GM23338 (cell line): ENCODE data around the gene ZNRD2.

Experiments used
- CREB1 ChIP-seq: fragments of 250-450 bp; sonication (Bioruptor Pico); IDR thresholded peaks from 2 replicates; pipeline ENCODE4 v1.5.0; 2020; ENCODE audit warnings: low read depth, mild to moderate bottlenecking, moderate library complexity
- ETS1 ChIP-seq: IDR thresholded peaks from 2 replicates; pipeline ENCODE4 v1.6.1; 2016; ENCODE audit warnings: antibody characterized with exemption
- EZH2 ChIP-seq: fragments of 200-600 bp; sonication (generic); IDR thresholded peaks from one replicate; pipeline ENCODE4 v1.8.0; 2017; ENCODE audit warnings: antibody characterized with exemption, mild to moderate bottlenecking, low read depth; ENCODE audit not compliant: unreplicated experiment
- EZH2phosphoT487 ChIP-seq: fragments of 200-600 bp; sonication (generic); IDR thresholded peaks from one replicate; pipeline ENCODE4 v1.8.1; 2018; ENCODE audit warnings: antibody characterized with exemption; ENCODE audit not compliant: unreplicated experiment
- JUNB ChIP-seq: IDR thresholded peaks from one replicate; pipeline ENCODE4 v1.6.1; 2016; ENCODE audit warnings: antibody characterized with exemption; ENCODE audit not compliant: unreplicated experiment
- NANOG ChIP-seq: IDR thresholded peaks from 2 replicates; pipeline ENCODE4 v1.6.1; 2016; ENCODE audit warnings: antibody characterized with exemption, borderline replicate concordance
- POLR2AphosphoS5 ChIP-seq: IDR thresholded peaks from 2 replicates; pipeline ENCODE4 v1.6.1; 2016; ENCODE audit warnings: antibody characterized with exemption, low read depth
- ZNF114 ChIP-seq: fragments of 250-450 bp; sonication (Bioruptor Pico); IDR thresholded peaks from 2 replicates; pipeline ENCODE4 v1.5.0; 2020; ENCODE audit warnings: mild to moderate bottlenecking, moderate library complexity
- TF ChIP-seq, protein P1 (sequence below), 2 experiments: fragments of 200-600 bp in 1 of 2; sonication (generic) in 1 of 2; conservative IDR thresholded peaks; 2 replicates each; pipeline versions ENCODE4 v1.5.1 to v1.6.1; 2016 to 2017; ENCODE audit warnings: antibody characterized with exemption in 2 of 2, low read depth in 2 of 2, mild to moderate bottlenecking in 2 of 2, moderate library complexity in 1 of 2
- TF ChIP-seq, protein P2 (sequence below): IDR thresholded peaks from one replicate; pipeline ENCODE4 v1.6.1; 2018; ENCODE audit warnings: antibody characterized with exemption; ENCODE audit not compliant: unreplicated experiment

GRCh38 chr11:65595543-65596281 lies 25.4 kb downstream of the ZNRD2 start, which contains the start of gene KCNK7:
- TF ChIP-seq, protein P1, sequence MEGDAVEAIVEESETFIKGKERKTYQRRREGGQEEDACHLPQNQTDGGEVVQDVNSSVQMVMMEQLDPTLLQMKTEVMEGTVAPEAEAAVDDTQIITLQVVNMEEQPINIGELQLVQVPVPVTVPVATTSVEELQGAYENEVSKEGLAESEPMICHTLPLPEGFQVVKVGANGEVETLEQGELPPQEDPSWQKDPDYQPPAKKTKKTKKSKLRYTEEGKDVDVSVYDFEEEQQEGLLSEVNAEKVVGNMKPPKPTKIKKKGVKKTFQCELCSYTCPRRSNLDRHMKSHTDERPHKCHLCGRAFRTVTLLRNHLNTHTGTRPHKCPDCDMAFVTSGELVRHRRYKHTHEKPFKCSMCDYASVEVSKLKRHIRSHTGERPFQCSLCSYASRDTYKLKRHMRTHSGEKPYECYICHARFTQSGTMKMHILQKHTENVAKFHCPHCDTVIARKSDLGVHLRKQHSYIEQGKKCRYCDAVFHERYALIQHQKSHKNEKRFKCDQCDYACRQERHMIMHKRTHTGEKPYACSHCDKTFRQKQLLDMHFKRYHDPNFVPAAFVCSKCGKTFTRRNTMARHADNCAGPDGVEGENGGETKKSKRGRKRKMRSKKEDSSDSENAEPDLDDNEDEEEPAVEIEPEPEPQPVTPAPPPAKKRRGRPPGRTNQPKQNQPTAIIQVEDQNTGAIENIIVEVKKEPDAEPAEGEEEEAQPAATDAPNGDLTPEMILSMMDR (conservative IDR thresholded peaks at IDR 0.05; ENCODE audit: low read depth in 2 of 2) = no peak
- TF ChIP-seq EZH2phosphoT487 = no peak
- TF ChIP-seq EZH2 = no peak
- TF ChIP-seq JUNB = no peak
- TF ChIP-seq, protein P2, sequence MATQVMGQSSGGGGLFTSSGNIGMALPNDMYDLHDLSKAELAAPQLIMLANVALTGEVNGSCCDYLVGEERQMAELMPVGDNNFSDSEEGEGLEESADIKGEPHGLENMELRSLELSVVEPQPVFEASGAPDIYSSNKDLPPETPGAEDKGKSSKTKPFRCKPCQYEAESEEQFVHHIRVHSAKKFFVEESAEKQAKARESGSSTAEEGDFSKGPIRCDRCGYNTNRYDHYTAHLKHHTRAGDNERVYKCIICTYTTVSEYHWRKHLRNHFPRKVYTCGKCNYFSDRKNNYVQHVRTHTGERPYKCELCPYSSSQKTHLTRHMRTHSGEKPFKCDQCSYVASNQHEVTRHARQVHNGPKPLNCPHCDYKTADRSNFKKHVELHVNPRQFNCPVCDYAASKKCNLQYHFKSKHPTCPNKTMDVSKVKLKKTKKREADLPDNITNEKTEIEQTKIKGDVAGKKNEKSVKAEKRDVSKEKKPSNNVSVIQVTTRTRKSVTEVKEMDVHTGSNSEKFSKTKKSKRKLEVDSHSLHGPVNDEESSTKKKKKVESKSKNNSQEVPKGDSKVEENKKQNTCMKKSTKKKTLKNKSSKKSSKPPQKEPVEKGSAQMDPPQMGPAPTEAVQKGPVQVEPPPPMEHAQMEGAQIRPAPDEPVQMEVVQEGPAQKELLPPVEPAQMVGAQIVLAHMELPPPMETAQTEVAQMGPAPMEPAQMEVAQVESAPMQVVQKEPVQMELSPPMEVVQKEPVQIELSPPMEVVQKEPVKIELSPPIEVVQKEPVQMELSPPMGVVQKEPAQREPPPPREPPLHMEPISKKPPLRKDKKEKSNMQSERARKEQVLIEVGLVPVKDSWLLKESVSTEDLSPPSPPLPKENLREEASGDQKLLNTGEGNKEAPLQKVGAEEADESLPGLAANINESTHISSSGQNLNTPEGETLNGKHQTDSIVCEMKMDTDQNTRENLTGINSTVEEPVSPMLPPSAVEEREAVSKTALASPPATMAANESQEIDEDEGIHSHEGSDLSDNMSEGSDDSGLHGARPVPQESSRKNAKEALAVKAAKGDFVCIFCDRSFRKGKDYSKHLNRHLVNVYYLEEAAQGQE = no peak
- TF ChIP-seq POLR2AphosphoS5 = no peak
- no peak for TF ChIP-seq CREB1
- TF ChIP-seq ZNF114 (CRISPR knock-in tag) = no peak
- no peak for TF ChIP-seq NANOG
- TF ChIP-seq ETS1 = no peak
